ENCODE data around the gene FBXL13. TPM values are rescaled to one million over a fixed set of nuclear protein-coding genes. Genes with fewer than 3 reads are reported as not detected.

Gene FBXL13
- polyA plus RNA-seq, 1 of the 3 experiments (the other 2 are of a cell fraction): 1.1 TPM

GRCh38 chr7:102912742-102913141 lies 161.9 kb downstream of the FBXL13 start, which contains the start of gene LRRC17:
LRRC17 (plus strand) TSS chr7:102913000; CDS start chr7:102933914, 20,914 bp downstream.
- WGBS (ENCODE audit: low lambda C conversion rate): 66% methylated on average over 6 of the region's 6 CpGs
- Histone ChIP-seq H3K9ac (peak within 1 kb of the TSS; percentile 0; the same call in 1 of the 2 replicates), H2AFZ (ENCODE audit: low read depth) (peak within 1 kb of the TSS; percentile 14; the same call in 1 of the 2 replicates), H3K9me3 (no peaks in the 10 kb centered on the region), H3K4me1 (ENCODE audit: control insufficient read depth in 1 of 2, insufficient read depth in 2 of 2, low read depth in 1 of 2, low read length in 1 of 2) (peaks cover 0 to 14% of the 10 kb centered on the region in 2 experiments), H3K27ac (ENCODE audit: low read depth in 2 of 2, low read length in 1 of 2) (peak within 1 kb of the TSS; percentile 41 to 58; a peak in 3 of 4 replicates), H3K79me2 (ENCODE audit: insufficient read depth) (no peaks in the 10 kb centered on the region), H3K4me3 (ENCODE audit: low read depth in 2 of 2, low read length in 1 of 2) (peak within 1 kb of the TSS; percentile 10 to 48; a peak in 2 of 4 replicates), H3K4me2 (peak within 1 kb of the TSS; percentile 0; the same call in 1 of the 2 replicates), H3F3A (replicated peaks; ENCODE audit: insufficient read depth) (peaks cover 18% of the 10 kb centered on the region), H3K9me2 (no peaks in the 10 kb centered on the region), H3K27me3 (ENCODE audit: insufficient read depth) (no peaks in the 10 kb centered on the region), H3K36me3 (replicated peaks in 1 of 2; ENCODE audit: control insufficient read depth in 1 of 2, insufficient read depth in 2 of 2, low read length in 1 of 2) (peaks cover 0 to 5% of the 10 kb centered on the region in 2 experiments), H4K20me1 (ENCODE audit: insufficient read depth) (no peaks in the 10 kb centered on the region)
- DNase-seq: no peak
- CTCF ChIA-PET: no interaction called here
- no peak for TF ChIP-seq GABPA (IDR thresholded peaks at IDR 0.05; ENCODE audit: low read depth)
- TF ChIP-seq MXI1 (IDR thresholded peaks at IDR 0.05; ENCODE audit: low read depth, low read length): no peak
- 0 out of 2 replicates have a peak, but pooled peaks have one; percentile 31 for TF ChIP-seq TCF12 (IDR thresholded peaks at IDR 0.05)
- TF ChIP-seq USF1 (IDR thresholded peaks at IDR 0.05; ENCODE audit: borderline replicate concordance, low read depth): no peak
- no peak for TF ChIP-seq NRF1 (IDR thresholded peaks at IDR 0.05; ENCODE audit: low read depth, low read length)
- TF ChIP-seq EZH2phosphoT487 (IDR thresholded peaks at IDR 0.05; ENCODE audit: borderline replicate concordance, low read depth): no peak
- TF ChIP-seq FOXJ3 (CRISPR knock-in tag; IDR thresholded peaks at IDR 0.05): no peak
- no peak for TF ChIP-seq TEAD4 (IDR thresholded peaks at IDR 0.05; ENCODE audit: borderline replicate concordance, insufficient read depth)
- no peak for TF ChIP-seq FOSL2 (IDR thresholded peaks at IDR 0.05; ENCODE audit: borderline replicate concordance, low read depth)
- TF ChIP-seq TAF1 (IDR thresholded peaks at IDR 0.05; ENCODE audit: borderline replicate concordance, low read depth, low read length): peak; percentile 27; the same call in 1 of the 2 replicates
- no peak for TF ChIP-seq JUND (IDR thresholded peaks at IDR 0.05)
- peak; percentile 40; the same call in 1 of the 2 replicates for TF ChIP-seq NFIC (IDR thresholded peaks at IDR 0.05; ENCODE audit: borderline replicate concordance)
- TF ChIP-seq USF2 (IDR thresholded peaks at IDR 0.05; ENCODE audit: borderline replicate concordance, low read depth, low read length): no peak
- TF ChIP-seq EP300 (IDR thresholded peaks at IDR 0.05; ENCODE audit: borderline replicate concordance in 1 of 2, low read depth in 1 of 2, low read length in 1 of 2): peak in 1 of 2 experiments; percentile 14; a peak in 1 of 4 replicates
- TF ChIP-seq IRF3 (IDR thresholded peaks at IDR 0.05; ENCODE audit: low read depth, low read length): no peak
- TF ChIP-seq YY1 (IDR thresholded peaks at IDR 0.05; ENCODE audit: low read depth): no peak
- TF ChIP-seq SMC3 (IDR thresholded peaks at IDR 0.05; ENCODE audit: low read depth, low read length): no peak
- POLR2A ChIA-PET: no interaction called here
